Panc1 (cell line): ENCODE data around the gene CAMSAP2. TPM values are rescaled to one million over a fixed set of nuclear protein-coding genes. Genes with fewer than 3 reads are reported as not detected.

Experiments used
- ATAC-seq: fragments of 200-7000 bp; cut with Tn5 transposase; 2 replicates; pipeline ENCODE4 v1.9.1; 2020; ENCODE audit warnings: mild to moderate bottlenecking, moderate library complexity
- BruUV-seq: library from RNA; stranded (reverse); fragments of 400-500 nt; replicated peaks from 2 replicates; lab custom pipeline; 2021; lab: Mats Ljungman, UMichigan
- CTCF ChIA-PET: fragments of 300-600 bp; sonication (Branson Sonifier 250); formaldehyde crosslinking; loops from one replicate; lab custom pipeline; 2022; ENCODE audit warnings: antibody characterized with exemption; lab: Charles Lee
- POLR2A ChIA-PET: fragments of 300-600 bp; sonication (Branson Sonifier 250); formaldehyde crosslinking; loops from one replicate; lab custom pipeline; 2022; ENCODE audit warnings: antibody characterized with exemption; lab: Charles Lee
- DNase-seq: peaks from one replicate; pipeline ENCODE4 v3.0.0-alpha.2; 2010; ENCODE audit warnings: low read depth, low spot score
- H3K27ac ChIP-seq: 2 replicates; pipeline ENCODE4 v1.5.1; 2011; ENCODE audit warnings: mild to moderate bottlenecking, low read length, inconsistent platforms
- H3K27me3 ChIP-seq: fragments of 200-500 bp; sonication (Bioruptor generic); 2 replicates; pipeline ENCODE4 v1.6.0; 2014; ENCODE audit warnings: low read length, inconsistent platforms; ENCODE audit not compliant: control insufficient read depth, insufficient read depth
- H3K36me3 ChIP-seq: fragments of 200-500 bp; sonication (Bioruptor generic); 2 replicates; pipeline ENCODE4 v1.5.1; 2014; ENCODE audit warnings: inconsistent platforms, mild to moderate bottlenecking, low read length, moderate library complexity; ENCODE audit not compliant: control insufficient read depth, insufficient read depth
- H3K4me1 ChIP-seq: 2 replicates; pipeline ENCODE4 v1.5.1; 2011; ENCODE audit warnings: inconsistent platforms, mild to moderate bottlenecking, low read length, moderate library complexity; ENCODE audit not compliant: control insufficient read depth, insufficient read depth
- H3K4me3 ChIP-seq, 2 experiments: 2 replicates each; pipeline ENCODE4 v1.5.1; 2011 to 2012; ENCODE audit warnings: low read depth in 2 of 2, low read length in 2 of 2, mild to moderate bottlenecking in 2 of 2, inconsistent platforms in 1 of 2, moderate library complexity in 1 of 2
- H3K9me3 ChIP-seq: fragments of 200-500 bp; sonication (Bioruptor generic); 2 replicates; pipeline ENCODE4 v1.5.1; 2014; ENCODE audit warnings: low read depth, mild to moderate bottlenecking, inconsistent platforms, low read length, moderate library complexity; ENCODE audit not compliant: control insufficient read depth, insufficient read depth
- POLR2AphosphoS5 ChIP-seq: IDR thresholded peaks from 2 replicates; pipeline ENCODE4 v1.6.1; 2012; ENCODE audit warnings: mild to moderate bottlenecking, low read depth, low read length, moderate library complexity
- SIN3A ChIP-seq: IDR thresholded peaks from 2 replicates; pipeline ENCODE4 v1.6.1; 2012; ENCODE audit warnings: low read depth, mild to moderate bottlenecking, low read length, moderate library complexity, borderline replicate concordance; ENCODE audit not compliant: insufficient read depth
- TCF7L2 ChIP-seq: IDR thresholded peaks from 2 replicates; pipeline ENCODE4 v1.6.1; 2011; ENCODE audit warnings: mild to moderate bottlenecking, low read depth, low read length, inconsistent platforms
- in situ Hi-C: cut with HindIII; loops from 2 replicates; pipeline ENCODE4 v1.10.0; 2016; ENCODE audit warnings: low sequenced_read_pairs, low pct_unique_long_range_greater_than_20kb
- intact Hi-C: fragments of 100-400 bp; cut with micrococcal nuclease; formaldehyde crosslinking; loops from one replicate; pipeline ENCODE4 v1.10.0; 2022; ENCODE audit not compliant: unreplicated experiment
- total RNA-seq: library from RNA; stranded (reverse); gene quantifications from one replicate; pipeline ENCODE4 v1.2.1, GENCODE V29; 2021; ENCODE audit not compliant: unreplicated experiment
- TF ChIP-seq, protein P1 (sequence below), 2 experiments: IDR thresholded peaks; 2 replicates each; pipeline ENCODE4 v1.6.1; 2011 to 2012; ENCODE audit warnings: low read depth in 2 of 2, control low read depth in 1 of 2, low read length in 1 of 2, mild to moderate bottlenecking in 1 of 2, moderate library complexity in 1 of 2; ENCODE audit not compliant: insufficient read depth in 1 of 2
- TF ChIP-seq, protein P2 (sequence below): fragments of 450-650 bp; IDR thresholded peaks from 2 replicates; pipeline ENCODE4 v1.5.1; 2017; ENCODE audit warnings: mild to moderate bottlenecking

Gene CAMSAP2
- total RNA-seq, 1 experiment from 2014 or later = 40.1 TPM

DNA sequence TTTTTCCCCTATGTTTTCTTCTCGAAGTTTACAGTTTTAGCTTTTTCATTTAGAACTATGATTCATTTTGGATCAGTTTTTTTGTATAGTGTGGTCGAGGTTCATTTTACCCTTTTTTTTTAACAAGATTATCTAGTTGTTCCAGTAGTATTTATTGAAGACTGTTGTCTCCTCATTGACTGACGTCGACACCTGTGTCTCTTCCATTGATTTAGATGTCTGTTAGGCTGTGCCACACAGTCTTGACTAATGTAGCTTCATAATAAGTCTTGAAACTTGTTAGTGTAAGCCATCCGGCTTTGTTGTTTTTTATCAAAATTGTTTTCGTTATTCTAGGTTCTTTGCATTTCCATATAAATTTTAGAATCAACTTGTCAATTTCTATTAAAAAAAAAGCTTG is 45.2 kb downstream of the CAMSAP2 start:
- TF ChIP-seq POLR2AphosphoS5 (no peak), TCF7L2 (no peak), SIN3A (no peak)
- TF ChIP-seq, protein P1, sequence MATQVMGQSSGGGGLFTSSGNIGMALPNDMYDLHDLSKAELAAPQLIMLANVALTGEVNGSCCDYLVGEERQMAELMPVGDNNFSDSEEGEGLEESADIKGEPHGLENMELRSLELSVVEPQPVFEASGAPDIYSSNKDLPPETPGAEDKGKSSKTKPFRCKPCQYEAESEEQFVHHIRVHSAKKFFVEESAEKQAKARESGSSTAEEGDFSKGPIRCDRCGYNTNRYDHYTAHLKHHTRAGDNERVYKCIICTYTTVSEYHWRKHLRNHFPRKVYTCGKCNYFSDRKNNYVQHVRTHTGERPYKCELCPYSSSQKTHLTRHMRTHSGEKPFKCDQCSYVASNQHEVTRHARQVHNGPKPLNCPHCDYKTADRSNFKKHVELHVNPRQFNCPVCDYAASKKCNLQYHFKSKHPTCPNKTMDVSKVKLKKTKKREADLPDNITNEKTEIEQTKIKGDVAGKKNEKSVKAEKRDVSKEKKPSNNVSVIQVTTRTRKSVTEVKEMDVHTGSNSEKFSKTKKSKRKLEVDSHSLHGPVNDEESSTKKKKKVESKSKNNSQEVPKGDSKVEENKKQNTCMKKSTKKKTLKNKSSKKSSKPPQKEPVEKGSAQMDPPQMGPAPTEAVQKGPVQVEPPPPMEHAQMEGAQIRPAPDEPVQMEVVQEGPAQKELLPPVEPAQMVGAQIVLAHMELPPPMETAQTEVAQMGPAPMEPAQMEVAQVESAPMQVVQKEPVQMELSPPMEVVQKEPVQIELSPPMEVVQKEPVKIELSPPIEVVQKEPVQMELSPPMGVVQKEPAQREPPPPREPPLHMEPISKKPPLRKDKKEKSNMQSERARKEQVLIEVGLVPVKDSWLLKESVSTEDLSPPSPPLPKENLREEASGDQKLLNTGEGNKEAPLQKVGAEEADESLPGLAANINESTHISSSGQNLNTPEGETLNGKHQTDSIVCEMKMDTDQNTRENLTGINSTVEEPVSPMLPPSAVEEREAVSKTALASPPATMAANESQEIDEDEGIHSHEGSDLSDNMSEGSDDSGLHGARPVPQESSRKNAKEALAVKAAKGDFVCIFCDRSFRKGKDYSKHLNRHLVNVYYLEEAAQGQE (IDR thresholded peaks at IDR 0.05; ENCODE audit: insufficient read depth in 1 of 2, low read depth in 2 of 2, low read length in 1 of 2) = no peak
- TF ChIP-seq, protein P2, sequence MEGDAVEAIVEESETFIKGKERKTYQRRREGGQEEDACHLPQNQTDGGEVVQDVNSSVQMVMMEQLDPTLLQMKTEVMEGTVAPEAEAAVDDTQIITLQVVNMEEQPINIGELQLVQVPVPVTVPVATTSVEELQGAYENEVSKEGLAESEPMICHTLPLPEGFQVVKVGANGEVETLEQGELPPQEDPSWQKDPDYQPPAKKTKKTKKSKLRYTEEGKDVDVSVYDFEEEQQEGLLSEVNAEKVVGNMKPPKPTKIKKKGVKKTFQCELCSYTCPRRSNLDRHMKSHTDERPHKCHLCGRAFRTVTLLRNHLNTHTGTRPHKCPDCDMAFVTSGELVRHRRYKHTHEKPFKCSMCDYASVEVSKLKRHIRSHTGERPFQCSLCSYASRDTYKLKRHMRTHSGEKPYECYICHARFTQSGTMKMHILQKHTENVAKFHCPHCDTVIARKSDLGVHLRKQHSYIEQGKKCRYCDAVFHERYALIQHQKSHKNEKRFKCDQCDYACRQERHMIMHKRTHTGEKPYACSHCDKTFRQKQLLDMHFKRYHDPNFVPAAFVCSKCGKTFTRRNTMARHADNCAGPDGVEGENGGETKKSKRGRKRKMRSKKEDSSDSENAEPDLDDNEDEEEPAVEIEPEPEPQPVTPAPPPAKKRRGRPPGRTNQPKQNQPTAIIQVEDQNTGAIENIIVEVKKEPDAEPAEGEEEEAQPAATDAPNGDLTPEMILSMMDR = no peak
- intact Hi-C loops = no loop called here
- Histone ChIP-seq H3K36me3 (0 out of 2 replicates have a peak, but pooled peaks cover 2% of the 10 kb centered on the region), H3K27ac (no peak overlapping the region), H3K27me3 (no peaks in the 10 kb centered on the region), H3K9me3 (no peaks in the 10 kb centered on the region), H3K4me1 (peaks cover 3% of the 10 kb centered on the region; the same call in 1 of the 2 replicates), H3K4me3 (no peak overlapping the region)
- no TSS peak for BruUV-seq
- in situ Hi-C loops = no loop called here
- DNase-seq (no peak), ATAC-seq (no peak)
- POLR2A ChIA-PET = interaction anchor here (0.6 kb wide), 1 partner anchor 21 kb away, joined by 3 read pairs; no protein-coding TSS in a partner anchor
- CTCF ChIA-PET = no interaction called here

DNA sequence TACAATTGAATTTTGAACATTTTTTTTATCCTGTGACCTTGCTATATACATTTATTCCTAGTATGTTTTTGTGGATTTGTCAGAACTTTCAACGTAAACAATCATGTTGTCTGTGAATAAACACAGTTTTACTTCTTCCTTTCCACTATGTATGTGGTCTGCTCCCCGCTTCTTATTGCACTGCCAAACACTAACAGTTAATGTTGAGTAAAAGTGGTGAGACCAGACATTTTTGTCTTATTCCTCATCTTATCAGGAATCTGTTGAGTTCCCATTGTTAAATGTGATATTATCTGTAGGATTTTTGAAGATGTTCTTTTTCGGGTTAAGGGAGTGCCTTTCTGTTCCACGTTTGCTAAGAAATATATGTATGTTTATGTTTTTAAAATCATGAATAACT is 45.9 kb downstream of the CAMSAP2 start:
- BruUV-seq = no TSS peak
- intact Hi-C loops = no loop called here
- DNase-seq (no peak), ATAC-seq (no peak)
- POLR2A ChIA-PET = no interaction called here
- CTCF ChIA-PET = no interaction called here
- Histone ChIP-seq H3K36me3 (0 out of 2 replicates have a peak, but pooled peaks cover 2% of the 10 kb centered on the region), H3K4me1 (peaks cover 3% of the 10 kb centered on the region; the same call in 1 of the 2 replicates), H3K27me3 (no peaks in the 10 kb centered on the region), H3K9me3 (no peaks in the 10 kb centered on the region), H3K4me3 (no peak overlapping the region), H3K27ac (no peak overlapping the region)
- no peak for TF ChIP-seq POLR2AphosphoS5
- TF ChIP-seq, protein P1 (IDR thresholded peaks at IDR 0.05; ENCODE audit: insufficient read depth in 1 of 2, low read depth in 2 of 2, low read length in 1 of 2) = no peak
- TF ChIP-seq SIN3A = no peak
- TF ChIP-seq, protein P2 = no peak
- no peak for TF ChIP-seq TCF7L2
- in situ Hi-C loops = no loop called here
